DND-41 (cell line): ENCODE measurements around the gene RASAL1.

Source experiments
- CTCF ChIP-seq: IDR thresholded peaks from 2 replicates; pipeline ENCODE4 v1.5.1; 2012; ENCODE audit warnings: borderline replicate concordance, low read length, moderate library complexity, mild to moderate bottlenecking; ENCODE audit not compliant: poor library complexity, severe bottlenecking; ENCODE audit errors: extremely low read depth
- EZH2 ChIP-seq: IDR thresholded peaks from 3 replicates; pipeline ENCODE4 v1.6.1; 2012; ENCODE audit warnings: borderline replicate concordance, low read depth, mild to moderate bottlenecking, moderate library complexity, low read length, inconsistent platforms; ENCODE audit not compliant: severe bottlenecking

GRCh38 chr12:113090740-113091139 is 44.8 kb downstream of the RASAL1 start:
- TF ChIP-seq CTCF, result no peak
- no peak for TF ChIP-seq EZH2
